HEK293 (cell line): Measurements from ENCODE around the gene PSMD12.

Experiments used
- HOXD13 ChIP-seq: sonication (generic); formaldehyde crosslinking; IDR thresholded peaks from 2 replicates; pipeline ENCODE4 v1.8.0; 2022; ENCODE audit warnings: missing genetic modification reagents, borderline replicate concordance
- REPIN1 ChIP-seq: fragments of 450-650 bp; formaldehyde crosslinking; IDR thresholded peaks from 2 replicates; pipeline ENCODE4 v1.5.1; 2017; ENCODE audit warnings: missing biosample characterization, missing genetic modification characterization, low read depth
- SCRT1 ChIP-seq: fragments of 450-650 bp; formaldehyde crosslinking; IDR thresholded peaks from 2 replicates; pipeline ENCODE4 v1.5.1; 2016; ENCODE audit warnings: missing biosample characterization, missing genetic modification characterization, borderline replicate concordance
- SP3 ChIP-seq: fragments of 450-650 bp; formaldehyde crosslinking; IDR thresholded peaks from 2 replicates; pipeline ENCODE4 v1.5.1; 2016; ENCODE audit warnings: missing biosample characterization, missing genetic modification characterization
- TCF7L2 ChIP-seq: IDR thresholded peaks from 2 replicates; pipeline ENCODE4 v1.6.1; 2011; ENCODE audit warnings: low read depth, mild to moderate bottlenecking, inconsistent platforms, low read length, moderate library complexity, borderline replicate concordance
- ZBTB1 ChIP-seq: fragments of 450-650 bp; formaldehyde crosslinking; IDR thresholded peaks from 2 replicates; pipeline ENCODE4 v1.5.1; 2016; ENCODE audit warnings: missing biosample characterization, missing genetic modification characterization
- ZBTB17 ChIP-seq: fragments of 450-650 bp; formaldehyde crosslinking; IDR thresholded peaks from 2 replicates; pipeline ENCODE4 v1.5.1; 2016; ENCODE audit warnings: missing biosample characterization, missing genetic modification characterization
- ZBTB7A ChIP-seq: fragments of 450-650 bp; formaldehyde crosslinking; IDR thresholded peaks from 2 replicates; pipeline ENCODE4 v1.5.1; 2016; ENCODE audit warnings: low read depth, missing biosample characterization, missing genetic modification characterization
- ZNF335 ChIP-seq: fragments of 450-650 bp; formaldehyde crosslinking; conservative IDR thresholded peaks from 2 replicates; pipeline ENCODE4 v1.5.1; 2016; ENCODE audit warnings: missing biosample characterization, missing genetic modification characterization
- ZNF391 ChIP-seq: fragments of 450-650 bp; formaldehyde crosslinking; IDR thresholded peaks from 2 replicates; pipeline ENCODE4 v1.5.1; 2016; ENCODE audit warnings: low read depth, missing biosample characterization, missing genetic modification characterization, borderline replicate concordance
- ZNF561 ChIP-seq: fragments of 450-650 bp; IDR thresholded peaks from 2 replicates; pipeline ENCODE4 v1.5.1; 2018; ENCODE audit warnings: missing biosample characterization, missing genetic modification characterization, borderline replicate concordance
- ZNF610 ChIP-seq: fragments of 450-650 bp; formaldehyde crosslinking; IDR thresholded peaks from 2 replicates; pipeline ENCODE4 v1.5.1; 2016; ENCODE audit warnings: missing biosample characterization, missing genetic modification characterization, borderline replicate concordance
- ZNF658 ChIP-seq: fragments of 450-650 bp; formaldehyde crosslinking; IDR thresholded peaks from 2 replicates; pipeline ENCODE4; 2016; ENCODE audit warnings: missing biosample characterization, missing genetic modification characterization
- ZNF768 ChIP-seq: fragments of 450-650 bp; formaldehyde crosslinking; IDR thresholded peaks from 2 replicates; pipeline ENCODE4 v1.5.1; 2018; ENCODE audit warnings: missing biosample characterization, mild to moderate bottlenecking, missing genetic modification characterization
- ZSCAN30 ChIP-seq: fragments of 450-650 bp; IDR thresholded peaks from 2 replicates; pipeline ENCODE4 v1.5.1; 2018; ENCODE audit warnings: missing biosample characterization, mild to moderate bottlenecking, missing genetic modification characterization, moderate library complexity
- TF ChIP-seq, protein P1 (sequence below): fragments of 450-650 bp; formaldehyde crosslinking; IDR thresholded peaks from 2 replicates; pipeline ENCODE4 v1.5.1; 2016; ENCODE audit warnings: missing biosample characterization, missing genetic modification characterization
- TF ChIP-seq, protein P2 (sequence below): fragments of 450-650 bp; formaldehyde crosslinking; IDR thresholded peaks from 2 replicates; pipeline ENCODE4 v1.5.1; 2017; ENCODE audit warnings: missing biosample characterization, missing genetic modification characterization
- TF ChIP-seq, protein P3 (sequence below): fragments of 450-650 bp; formaldehyde crosslinking; IDR thresholded peaks from 2 replicates; pipeline ENCODE4 v1.5.1; 2017; ENCODE audit warnings: missing biosample characterization, missing genetic modification characterization
- TF ChIP-seq, protein P4 (sequence below): fragments of 450-650 bp; formaldehyde crosslinking; conservative IDR thresholded peaks from 2 replicates; pipeline ENCODE4 v1.5.1; 2016; ENCODE audit warnings: low read depth, missing biosample characterization, missing genetic modification characterization
- TF ChIP-seq, protein P5 (sequence below): fragments of 450-650 bp; formaldehyde crosslinking; IDR thresholded peaks from 2 replicates; pipeline ENCODE4 v1.5.1; 2016; ENCODE audit warnings: missing biosample characterization, missing genetic modification characterization

The PSMD12 gene

DNA sequence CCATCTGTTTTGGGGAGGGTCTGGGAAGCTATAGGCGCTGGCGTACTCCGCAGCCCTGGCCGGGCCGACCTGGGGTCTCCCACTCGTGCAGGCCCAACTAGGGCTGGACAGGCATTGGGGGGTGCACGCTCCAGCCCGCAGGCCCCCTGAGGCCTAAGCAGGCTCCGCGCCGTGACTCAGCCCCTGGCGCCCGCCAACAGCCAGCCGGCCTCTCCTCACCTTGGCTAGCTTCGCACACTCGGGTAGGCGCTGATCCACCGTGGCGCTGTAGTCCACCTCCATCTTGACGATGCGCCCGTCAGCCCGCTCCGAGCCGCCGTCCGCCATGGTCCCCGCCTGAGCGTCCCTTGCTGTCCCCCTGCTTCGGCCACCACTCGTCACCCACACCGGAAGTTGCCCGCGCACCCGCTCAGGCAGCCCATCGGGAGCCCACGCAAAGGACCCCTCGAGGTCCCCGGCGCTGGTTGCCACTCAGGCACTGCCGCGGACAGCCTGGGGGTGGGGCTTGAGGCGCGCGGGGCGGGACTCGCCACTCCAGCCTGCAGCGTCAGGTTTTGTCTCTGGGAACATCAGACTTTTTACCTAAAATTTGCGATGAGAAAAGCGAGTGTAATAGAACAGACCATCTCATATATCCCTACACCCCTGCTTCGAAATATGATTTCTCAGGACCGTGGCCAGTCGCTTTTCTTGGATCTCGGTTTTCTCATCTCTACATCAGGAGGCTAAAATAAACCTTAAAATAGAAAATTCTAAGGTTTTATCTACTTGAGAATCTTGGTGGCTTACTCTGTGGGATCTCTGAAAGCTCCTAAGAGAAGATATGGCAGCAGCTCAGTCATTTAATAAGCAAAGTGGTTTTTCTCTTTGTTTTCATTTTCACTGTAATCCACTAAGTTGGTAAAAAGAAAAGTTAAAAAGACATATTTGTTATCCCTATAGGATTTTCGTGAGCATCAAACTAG is at the start of gene PSMD12 (continued):
- TF ChIP-seq, protein P1, sequence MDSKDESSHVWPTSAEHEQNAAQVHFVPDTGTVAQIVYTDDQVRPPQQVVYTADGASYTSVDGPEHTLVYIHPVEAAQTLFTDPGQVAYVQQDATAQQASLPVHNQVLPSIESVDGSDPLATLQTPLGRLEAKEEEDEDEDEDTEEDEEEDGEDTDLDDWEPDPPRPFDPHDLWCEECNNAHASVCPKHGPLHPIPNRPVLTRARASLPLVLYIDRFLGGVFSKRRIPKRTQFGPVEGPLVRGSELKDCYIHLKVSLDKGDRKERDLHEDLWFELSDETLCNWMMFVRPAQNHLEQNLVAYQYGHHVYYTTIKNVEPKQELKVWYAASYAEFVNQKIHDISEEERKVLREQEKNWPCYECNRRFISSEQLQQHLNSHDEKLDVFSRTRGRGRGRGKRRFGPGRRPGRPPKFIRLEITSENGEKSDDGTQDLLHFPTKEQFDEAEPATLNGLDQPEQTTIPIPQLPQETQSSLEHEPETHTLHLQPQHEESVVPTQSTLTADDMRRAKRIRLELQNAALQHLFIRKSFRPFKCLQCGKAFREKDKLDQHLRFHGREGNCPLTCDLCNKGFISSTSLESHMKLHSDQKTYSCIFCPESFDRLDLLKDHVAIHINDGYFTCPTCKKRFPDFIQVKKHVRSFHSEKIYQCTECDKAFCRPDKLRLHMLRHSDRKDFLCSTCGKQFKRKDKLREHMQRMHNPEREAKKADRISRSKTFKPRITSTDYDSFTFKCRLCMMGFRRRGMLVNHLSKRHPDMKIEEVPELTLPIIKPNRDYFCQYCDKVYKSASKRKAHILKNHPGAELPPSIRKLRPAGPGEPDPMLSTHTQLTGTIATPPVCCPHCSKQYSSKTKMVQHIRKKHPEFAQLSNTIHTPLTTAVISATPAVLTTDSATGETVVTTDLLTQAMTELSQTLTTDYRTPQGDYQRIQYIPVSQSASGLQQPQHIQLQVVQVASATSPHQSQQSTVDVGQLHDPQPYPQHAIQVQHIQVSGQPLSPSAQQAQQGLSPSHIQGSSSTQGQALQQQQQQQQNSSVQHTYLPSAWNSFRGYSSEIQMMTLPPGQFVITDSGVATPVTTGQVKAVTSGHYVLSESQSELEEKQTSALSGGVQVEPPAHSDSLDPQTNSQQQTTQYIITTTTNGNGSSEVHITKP (tag by site-specific recombination) = peak; percentile 91
- TF ChIP-seq ZBTB1 (tag by site-specific recombination) = 0 out of 2 replicates have a peak, but pooled peaks have one; percentile 3
- 0 out of 2 replicates have a peak, but pooled peaks have one; percentile 13 for TF ChIP-seq HOXD13
- no peak for TF ChIP-seq SCRT1 (tag by site-specific recombination)
- TF ChIP-seq ZNF768 (tag by site-specific recombination) = no peak; the same call in 1 of the 2 replicates
- peak; percentile 83 for TF ChIP-seq ZNF610 (tag by site-specific recombination)
- TF ChIP-seq, protein P2, sequence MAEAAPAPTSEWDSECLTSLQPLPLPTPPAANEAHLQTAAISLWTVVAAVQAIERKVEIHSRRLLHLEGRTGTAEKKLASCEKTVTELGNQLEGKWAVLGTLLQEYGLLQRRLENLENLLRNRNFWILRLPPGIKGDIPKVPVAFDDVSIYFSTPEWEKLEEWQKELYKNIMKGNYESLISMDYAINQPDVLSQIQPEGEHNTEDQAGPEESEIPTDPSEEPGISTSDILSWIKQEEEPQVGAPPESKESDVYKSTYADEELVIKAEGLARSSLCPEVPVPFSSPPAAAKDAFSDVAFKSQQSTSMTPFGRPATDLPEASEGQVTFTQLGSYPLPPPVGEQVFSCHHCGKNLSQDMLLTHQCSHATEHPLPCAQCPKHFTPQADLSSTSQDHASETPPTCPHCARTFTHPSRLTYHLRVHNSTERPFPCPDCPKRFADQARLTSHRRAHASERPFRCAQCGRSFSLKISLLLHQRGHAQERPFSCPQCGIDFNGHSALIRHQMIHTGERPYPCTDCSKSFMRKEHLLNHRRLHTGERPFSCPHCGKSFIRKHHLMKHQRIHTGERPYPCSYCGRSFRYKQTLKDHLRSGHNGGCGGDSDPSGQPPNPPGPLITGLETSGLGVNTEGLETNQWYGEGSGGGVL (tag by site-specific recombination) = no peak
- TF ChIP-seq ZBTB17 (tag by site-specific recombination) = peak; percentile 66; the same call in 1 of the 2 replicates
- TF ChIP-seq SP3 = peak; percentile 81
- peak; percentile 80; the same call in 1 of the 2 replicates for TF ChIP-seq ZNF391 (tag by site-specific recombination)
- TF ChIP-seq REPIN1 (tag by site-specific recombination) = peak; percentile 92; the same call in 1 of the 2 replicates
- TF ChIP-seq ZNF335 (tag by site-specific recombination) = peak; percentile 100
- TF ChIP-seq, protein P3, sequence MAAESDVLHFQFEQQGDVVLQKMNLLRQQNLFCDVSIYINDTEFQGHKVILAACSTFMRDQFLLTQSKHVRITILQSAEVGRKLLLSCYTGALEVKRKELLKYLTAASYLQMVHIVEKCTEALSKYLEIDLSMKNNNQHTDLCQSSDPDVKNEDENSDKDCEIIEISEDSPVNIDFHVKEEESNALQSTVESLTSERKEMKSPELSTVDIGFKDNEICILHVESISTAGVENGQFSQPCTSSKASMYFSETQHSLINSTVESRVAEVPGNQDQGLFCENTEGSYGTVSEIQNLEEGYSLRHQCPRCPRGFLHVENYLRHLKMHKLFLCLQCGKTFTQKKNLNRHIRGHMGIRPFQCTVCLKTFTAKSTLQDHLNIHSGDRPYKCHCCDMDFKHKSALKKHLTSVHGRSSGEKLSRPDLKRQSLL (tag by site-specific recombination) = no peak
- peak; percentile 20; the same call in 1 of the 2 replicates for TF ChIP-seq ZSCAN30 (tag by site-specific recombination)
- TF ChIP-seq TCF7L2 = no peak
- TF ChIP-seq ZNF658 (tag by site-specific recombination) = no peak
- TF ChIP-seq, protein P4, sequence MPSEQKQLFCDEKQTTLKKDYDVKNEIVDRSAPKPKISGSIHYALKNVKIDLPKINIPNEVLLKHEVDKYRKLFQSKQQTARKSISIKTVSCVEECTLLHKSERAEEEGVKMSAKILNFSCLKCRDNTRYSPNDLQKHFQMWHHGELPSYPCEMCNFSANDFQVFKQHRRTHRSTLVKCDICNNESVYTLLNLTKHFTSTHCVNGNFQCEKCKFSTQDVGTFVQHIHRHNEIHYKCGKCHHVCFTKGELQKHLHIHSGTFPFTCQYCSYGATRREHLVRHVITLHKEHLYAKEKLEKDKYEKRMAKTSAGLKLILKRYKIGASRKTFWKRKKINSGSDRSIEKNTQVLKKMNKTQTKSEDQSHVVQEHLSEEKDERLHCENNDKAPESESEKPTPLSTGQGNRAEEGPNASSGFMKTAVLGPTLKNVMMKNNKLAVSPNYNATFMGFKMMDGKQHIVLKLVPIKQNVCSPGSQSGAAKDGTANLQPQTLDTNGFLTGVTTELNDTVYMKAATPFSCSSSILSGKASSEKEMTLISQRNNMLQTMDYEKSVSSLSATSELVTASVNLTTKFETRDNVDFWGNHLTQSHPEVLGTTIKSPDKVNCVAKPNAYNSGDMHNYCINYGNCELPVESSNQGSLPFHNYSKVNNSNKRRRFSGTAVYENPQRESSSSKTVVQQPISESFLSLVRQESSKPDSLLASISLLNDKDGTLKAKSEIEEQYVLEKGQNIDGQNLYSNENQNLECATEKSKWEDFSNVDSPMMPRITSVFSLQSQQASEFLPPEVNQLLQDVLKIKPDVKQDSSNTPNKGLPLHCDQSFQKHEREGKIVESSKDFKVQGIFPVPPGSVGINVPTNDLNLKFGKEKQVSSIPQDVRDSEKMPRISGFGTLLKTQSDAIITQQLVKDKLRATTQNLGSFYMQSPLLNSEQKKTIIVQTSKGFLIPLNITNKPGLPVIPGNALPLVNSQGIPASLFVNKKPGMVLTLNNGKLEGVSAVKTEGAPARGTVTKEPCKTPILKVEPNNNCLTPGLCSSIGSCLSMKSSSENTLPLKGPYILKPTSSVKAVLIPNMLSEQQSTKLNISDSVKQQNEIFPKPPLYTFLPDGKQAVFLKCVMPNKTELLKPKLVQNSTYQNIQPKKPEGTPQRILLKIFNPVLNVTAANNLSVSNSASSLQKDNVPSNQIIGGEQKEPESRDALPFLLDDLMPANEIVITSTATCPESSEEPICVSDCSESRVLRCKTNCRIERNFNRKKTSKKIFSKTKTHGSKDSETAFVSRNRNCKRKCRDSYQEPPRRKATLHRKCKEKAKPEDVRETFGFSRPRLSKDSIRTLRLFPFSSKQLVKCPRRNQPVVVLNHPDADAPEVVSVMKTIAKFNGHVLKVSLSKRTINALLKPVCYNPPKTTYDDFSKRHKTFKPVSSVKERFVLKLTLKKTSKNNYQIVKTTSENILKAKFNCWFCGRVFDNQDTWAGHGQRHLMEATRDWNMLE = peak; percentile 57
- peak; percentile 62; the same call in 1 of the 2 replicates for TF ChIP-seq ZNF561 (tag by site-specific recombination)
- TF ChIP-seq ZBTB7A = peak; percentile 91
- TF ChIP-seq, protein P5, sequence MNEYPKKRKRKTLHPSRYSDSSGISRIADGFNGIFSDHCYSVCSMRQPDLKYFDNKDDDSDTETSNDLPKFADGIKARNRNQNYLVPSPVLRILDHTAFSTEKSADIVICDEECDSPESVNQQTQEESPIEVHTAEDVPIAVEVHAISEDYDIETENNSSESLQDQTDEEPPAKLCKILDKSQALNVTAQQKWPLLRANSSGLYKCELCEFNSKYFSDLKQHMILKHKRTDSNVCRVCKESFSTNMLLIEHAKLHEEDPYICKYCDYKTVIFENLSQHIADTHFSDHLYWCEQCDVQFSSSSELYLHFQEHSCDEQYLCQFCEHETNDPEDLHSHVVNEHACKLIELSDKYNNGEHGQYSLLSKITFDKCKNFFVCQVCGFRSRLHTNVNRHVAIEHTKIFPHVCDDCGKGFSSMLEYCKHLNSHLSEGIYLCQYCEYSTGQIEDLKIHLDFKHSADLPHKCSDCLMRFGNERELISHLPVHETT (tag by site-specific recombination) = peak; percentile 92
